Common myeloid progenitor, CD34-positive (primary cell): Measurements from ENCODE around the gene SPTLC3.

Source experiments
- CTCF ChIA-PET: fragments of 350-600 bp; sonication (Branson Sonifier 250); formaldehyde crosslinking; loops from one replicate; lab custom pipeline; 2021; ENCODE audit warnings: antibody characterized with exemption; lab: Charles Lee
- POLR2A ChIA-PET: fragments of 350-600 bp; sonication (Branson Sonifier 250); formaldehyde crosslinking; loops from one replicate; lab custom pipeline; 2021; ENCODE audit warnings: antibody characterized with exemption; lab: Charles Lee
- DNase-seq, 3 donors: peaks; one replicate each; pipeline versions ENCODE4 v3.0.0 to v3.0.0-alpha.2; 2013
- H3K27ac ChIP-seq, 2 experiments: 1 replicate in 1 of 2; 2 replicates in 1 of 2; pipeline ENCODE4 v1.7.0; 2013; ENCODE audit warnings: inconsistent platforms in 2 of 2, low read length in 2 of 2, mild to moderate bottlenecking in 2 of 2, low read depth in 1 of 2, moderate library complexity in 1 of 2; ENCODE audit not compliant: severe bottlenecking in 2 of 2, insufficient read depth in 1 of 2, poor library complexity in 1 of 2
- H3K27me3 ChIP-seq, 5 experiments: replicated peaks in 2 of 5; 1 replicate in 3 of 5; 2 replicates in 2 of 5; pipeline versions ENCODE4 v1.6.1 to v1.7.0; 2013; ENCODE audit warnings: low read length in 4 of 5, mild to moderate bottlenecking in 2 of 5, moderate library complexity in 2 of 5, inconsistent platforms in 1 of 5; ENCODE audit not compliant: insufficient read depth in 5 of 5, control insufficient read depth in 4 of 5
- H3K36me3 ChIP-seq, 4 experiments: 1 replicate in 2 of 4; 2 replicates in 2 of 4; pipeline versions ENCODE4 v1.6.1 to v1.7.0; 2013; ENCODE audit warnings: low read length in 3 of 4, control low read depth in 1 of 4, mild to moderate bottlenecking in 1 of 4; ENCODE audit not compliant: control insufficient read depth in 4 of 4, insufficient read depth in 4 of 4
- H3K4me1 ChIP-seq, 4 experiments: 1 replicate in 3 of 4; 2 replicates in 1 of 4; pipeline versions ENCODE4 v1.6.1 to v1.7.1; 2013; ENCODE audit warnings: low read length in 3 of 4, mild to moderate bottlenecking in 3 of 4, control low read depth in 1 of 4, inconsistent platforms in 1 of 4, moderate library complexity in 1 of 4; ENCODE audit not compliant: control insufficient read depth in 4 of 4, insufficient read depth in 4 of 4; ENCODE audit errors: control extremely low read depth in 1 of 4
- H3K4me3 ChIP-seq, 7 experiments: 1 replicate in 4 of 7; 2 replicates in 3 of 7; pipeline versions ENCODE4 v1.5.1 to v1.7.0; 2013; ENCODE audit warnings: mild to moderate bottlenecking in 7 of 7, low read length in 6 of 7, moderate library complexity in 6 of 7, inconsistent platforms in 2 of 7, low read depth in 2 of 7, control low read depth in 1 of 7; ENCODE audit not compliant: insufficient read depth in 4 of 7, control insufficient read depth in 1 of 7; ENCODE audit errors: extremely low read depth in 1 of 7
- H3K9me3 ChIP-seq, 5 experiments: 1 replicate in 4 of 5; 2 replicates in 1 of 5; pipeline versions ENCODE4 v1.6.1 to v1.7.1; 2013; ENCODE audit warnings: low read length in 4 of 5, mild to moderate bottlenecking in 2 of 5, inconsistent platforms in 1 of 5, low read depth in 1 of 5, moderate library complexity in 1 of 5; ENCODE audit not compliant: control insufficient read depth in 4 of 5, insufficient read depth in 2 of 5; ENCODE audit errors: control extremely low read depth in 1 of 5
- WGBS: methylation state at CpG from one replicate; pipeline ENCODE4 v1.1.5; 2013; ENCODE audit not compliant: insufficient coverage; 5-methylcytosine and 5-hydroxymethylcytosine counted together

SPTLC3 gene

DNA sequence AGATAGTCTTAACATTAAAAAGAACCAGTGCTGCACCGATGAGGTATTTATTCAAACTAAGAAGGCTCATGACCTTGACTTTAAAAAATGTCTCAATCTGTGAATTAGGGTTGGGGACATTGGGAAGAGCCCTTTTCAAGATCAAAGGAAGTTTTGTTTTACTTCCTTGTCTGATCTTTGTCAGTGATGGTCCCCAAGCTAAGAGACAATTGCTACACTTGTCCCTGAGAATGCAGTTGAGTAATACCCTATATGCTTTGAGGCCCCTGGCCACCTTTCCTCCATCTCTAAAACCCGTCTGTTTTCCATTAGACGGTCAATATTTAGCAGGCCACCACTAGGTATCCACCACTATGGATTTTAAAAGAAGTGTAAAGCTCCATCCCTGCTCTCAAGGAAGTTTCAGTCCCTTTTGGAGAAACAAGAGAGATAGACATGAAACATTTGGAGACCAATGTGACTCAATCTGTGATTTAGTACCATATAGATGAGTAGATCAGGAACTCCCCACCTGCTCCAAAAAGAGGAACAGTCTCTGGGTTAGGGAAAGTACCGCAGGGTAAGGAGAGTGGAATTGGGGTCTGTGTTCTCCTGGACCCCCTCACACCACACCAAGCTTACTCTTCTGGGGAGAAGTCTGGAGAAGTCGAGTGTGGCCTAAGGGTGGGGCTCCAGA is 113.2 kb downstream of the SPTLC3 start:
- WGBS = 100% methylated on average over 3 of the region's 5 CpGs

GRCh38 chr20:13125486-13125885 is 116.7 kb downstream of the SPTLC3 start:
- H3K4me3 ChIP-seq = no peak overlapping the region
- peaks cover 0 to 7% (median 0%) of the 10 kb centered on the region in 5 experiments for H3K9me3 ChIP-seq
- H3K27me3 ChIP-seq = peaks cover 0 to 10% (median 0%) of the 10 kb centered on the region in 5 experiments
- DNase-seq = no peak
- peaks cover 0 to 37% (median 9%) of the 10 kb centered on the region in 4 experiments for H3K36me3 ChIP-seq
- POLR2A ChIA-PET = no interaction called here
- no peak overlapping the region for H3K27ac ChIP-seq
- CTCF ChIA-PET = interaction anchor here (1.4 kb wide), 1 partner anchor 135 kb away, joined by 3 read pairs; no protein-coding TSS in a partner anchor
- WGBS = 100% methylated on average over 2 of the region's 2 CpGs
- no peaks in the 10 kb centered on the region for H3K4me1 ChIP-seq

More for the DNA sequence above, 113.2 kb downstream of the SPTLC3 start:
- CTCF ChIA-PET = interaction anchor here (1.2 to 3.4 kb wide), 6 partner anchors 11 to 425 kb away, joined by 3 to 23 read pairs (median 7); no protein-coding TSS in a partner anchor
- peak in 2 of 3 donors; percentile 5 to 10 for DNase-seq
- Histone ChIP-seq H3K4me1 (no peaks in the 10 kb centered on the region), H3K36me3 (peaks cover 0 to 23% (median 4%) of the 10 kb centered on the region in 4 experiments), H3K27ac (no peak overlapping the region), H3K9me3 (no peaks in the 10 kb centered on the region), H3K4me3 (no peak overlapping the region), H3K27me3 (peaks cover 0 to 15% (median 0%) of the 10 kb centered on the region in 5 experiments)
- POLR2A ChIA-PET = no interaction called here

DNA sequence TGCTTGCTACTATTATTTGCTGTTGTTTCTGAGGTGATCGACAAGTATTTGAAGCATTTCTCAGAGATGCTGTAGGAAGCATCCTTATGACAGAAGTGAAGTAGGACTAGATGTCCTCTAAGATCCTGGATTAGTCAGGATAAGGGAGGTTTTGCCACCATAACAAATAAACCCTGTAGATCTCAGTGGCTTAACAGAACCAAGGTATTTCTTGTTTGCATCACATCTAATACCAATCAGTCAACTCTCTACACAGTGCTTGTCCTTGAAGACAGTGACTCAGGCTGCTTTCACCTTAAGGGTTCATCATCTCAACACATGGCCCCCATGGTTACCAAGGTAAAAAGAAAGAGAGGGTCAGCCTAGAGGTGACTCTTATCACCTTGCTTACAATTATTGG is 119.4 kb downstream of the SPTLC3 start:
- H3K27me3 ChIP-seq = peaks cover 0 to 5% (median 0%) of the 10 kb centered on the region in 5 experiments
- peaks cover 0 to 7% (median 0%) of the 10 kb centered on the region in 5 experiments for H3K9me3 ChIP-seq
- CTCF ChIA-PET = interaction anchor here (1.8 to 1.9 kb wide), 2 partner anchors 11 to 54 kb away, joined by 4 to 5 read pairs; no protein-coding TSS in a partner anchor
- no peak for DNase-seq
- POLR2A ChIA-PET = no interaction called here
- WGBS = 100% methylated on average over 1 of the region's 1 CpG
- H3K4me1 ChIP-seq = peaks cover 0 to 6% (median 0%) of the 10 kb centered on the region in 4 experiments
- H3K4me3 ChIP-seq = no peak overlapping the region
- H3K36me3 ChIP-seq = peaks cover 0 to 39% (median 9%) of the 10 kb centered on the region in 4 experiments
- no peak overlapping the region for H3K27ac ChIP-seq

DNA sequence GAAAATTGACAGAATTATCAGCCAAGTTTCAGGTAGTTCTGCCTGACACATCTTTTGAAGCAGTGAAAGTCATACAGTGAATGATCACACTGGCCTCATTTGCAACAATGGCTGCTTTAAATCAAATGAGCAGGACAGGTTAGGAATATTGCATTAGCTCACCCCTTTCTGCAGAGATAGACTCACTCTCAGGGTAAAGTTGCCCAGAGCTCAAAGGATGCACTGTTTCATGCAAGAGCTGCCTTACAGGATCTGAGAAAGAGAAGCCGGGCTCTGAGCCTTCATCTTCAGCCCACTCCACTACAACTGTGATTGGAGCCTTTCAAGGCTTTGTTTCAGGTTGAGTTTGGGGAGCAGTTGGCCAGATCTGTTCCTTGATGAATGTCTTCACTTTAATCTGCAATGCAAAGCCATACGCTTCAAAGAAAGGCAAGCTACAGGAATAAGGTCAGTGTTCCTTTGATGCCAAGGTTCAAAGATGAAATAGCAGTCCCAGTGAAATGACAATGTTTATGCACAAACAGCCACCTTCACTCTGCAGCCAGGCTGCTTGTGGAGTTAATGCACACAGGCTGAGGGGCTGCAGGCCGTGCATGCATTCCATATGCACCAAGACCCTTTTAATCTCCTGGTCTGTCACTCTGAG is 121.4 kb downstream of the SPTLC3 start:
- Histone ChIP-seq H3K36me3 (peaks cover 0 to 44% (median 9%) of the 10 kb centered on the region in 4 experiments), H3K4me3 (no peak overlapping the region), H3K9me3 (peaks cover 0 to 7% (median 0%) of the 10 kb centered on the region in 5 experiments), H3K27me3 (peaks cover 0 to 5% (median 0%) of the 10 kb centered on the region in 5 experiments), H3K27ac (no peak overlapping the region), H3K4me1 (peaks cover 0 to 6% (median 0%) of the 10 kb centered on the region in 4 experiments)
- no peak for DNase-seq
- POLR2A ChIA-PET = no interaction called here
- CTCF ChIA-PET = interaction anchor here (1.1 to 1.9 kb wide), 6 partner anchors 11 to 205 kb away, joined by 3 to 5 read pairs (median 4); no protein-coding TSS in a partner anchor
- 97% methylated on average over 3 of the region's 3 CpGs for WGBS

DNA sequence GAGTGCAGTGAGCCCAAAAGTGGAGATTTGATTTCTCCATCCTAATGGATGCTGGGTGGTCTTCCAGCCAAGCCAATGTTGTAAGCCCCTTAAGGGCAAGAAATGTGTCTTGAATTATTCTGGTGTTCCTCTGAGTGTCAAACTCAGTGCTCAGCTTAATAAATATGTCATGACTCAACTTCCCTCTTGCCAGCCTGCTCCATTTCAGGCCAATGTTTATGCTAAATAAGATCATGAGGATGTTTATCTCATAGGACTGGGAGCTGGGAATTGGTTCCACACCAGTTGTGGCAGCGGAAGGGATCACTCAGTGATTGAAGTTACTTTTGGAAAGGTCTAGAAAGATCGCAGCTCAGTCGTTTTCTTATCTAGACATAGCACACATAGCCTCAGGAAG is 121.9 kb downstream of the SPTLC3 start:
- POLR2A ChIA-PET = no interaction called here
- peak in 1 of 3 donors; percentile 5 for DNase-seq
- Histone ChIP-seq H3K27ac (no peak overlapping the region), H3K36me3 (peaks cover 0 to 42% (median 8%) of the 10 kb centered on the region in 4 experiments), H3K4me3 (no peak overlapping the region), H3K4me1 (peaks cover 0 to 6% (median 0%) of the 10 kb centered on the region in 4 experiments), H3K27me3 (peaks cover 0 to 5% (median 0%) of the 10 kb centered on the region in 5 experiments), H3K9me3 (peaks cover 0 to 7% (median 0%) of the 10 kb centered on the region in 5 experiments)
- CTCF ChIA-PET = interaction anchor here (1.1 to 1.6 kb wide), 5 partner anchors 10 to 205 kb away, joined by 3 to 5 read pairs (median 4); no protein-coding TSS in a partner anchor
- 71% methylated on average over 2 of the region's 3 CpGs for WGBS

GRCh38 chr20:13131688-13132087 is 122.9 kb downstream of the SPTLC3 start:
- H3K4me3 ChIP-seq = no peak overlapping the region
- peak in 2 of 3 donors; percentile 48 to 53 for DNase-seq
- POLR2A ChIA-PET = no interaction called here
- peaks cover 0 to 5% (median 0%) of the 10 kb centered on the region in 5 experiments for H3K27me3 ChIP-seq
- peaks cover 0 to 6% (median 0%) of the 10 kb centered on the region in 4 experiments for H3K4me1 ChIP-seq
- CTCF ChIA-PET = interaction anchor here (1.2 to 1.6 kb wide), 6 partner anchors 11 to 415 kb away, joined by 3 to 5 read pairs (median 4); no protein-coding TSS in a partner anchor
- WGBS = 41% methylated on average over 3 of the region's 3 CpGs
- no peak overlapping the region for H3K27ac ChIP-seq
- peaks cover 0 to 7% (median 0%) of the 10 kb centered on the region in 5 experiments for H3K9me3 ChIP-seq
- peaks cover 0 to 33% (median 6%) of the 10 kb centered on the region in 4 experiments for H3K36me3 ChIP-seq
